T-helper 1 cell treated with Interleukin-12 subunit alpha and Interleukin-12 subunit beta and Interleukin-4 antibody, amounts not matched to agents 30 μg/mL and 1 μg/mL, for 36 hours (primary cell): Measurements from ENCODE around the gene FBXW7.
"Not testable (repeated sequence)": the region's sequence is repeated elsewhere in the genome, so short reads cannot be mapped to it uniquely, and the experiment has no call there.

Source experiments
- H3K27ac Mint-ChIP-seq: one replicate; pipeline ENCODE4 v1.8.0; 2021; ENCODE audit warnings: mild to moderate bottlenecking, mixed read lengths
- H3K27me3 Mint-ChIP-seq: one replicate; pipeline ENCODE4 v1.8.0; 2021; ENCODE audit warnings: low read depth, mixed read lengths
- H3K36me3 Mint-ChIP-seq: one replicate; pipeline ENCODE4 v1.8.0; 2021; ENCODE audit warnings: low read depth, mixed read lengths
- H3K4me1 Mint-ChIP-seq: one replicate; pipeline ENCODE4 v1.8.0; 2021; ENCODE audit warnings: low read depth, mixed read lengths
- H3K4me3 Mint-ChIP-seq: one replicate; pipeline ENCODE4 v1.8.0; 2021; ENCODE audit warnings: mild to moderate bottlenecking, moderate library complexity, mixed read lengths
- H3K9me3 Mint-ChIP-seq: one replicate; pipeline ENCODE4 v1.8.0; 2021; ENCODE audit warnings: mixed read lengths

FBXW7 gene

DNA sequence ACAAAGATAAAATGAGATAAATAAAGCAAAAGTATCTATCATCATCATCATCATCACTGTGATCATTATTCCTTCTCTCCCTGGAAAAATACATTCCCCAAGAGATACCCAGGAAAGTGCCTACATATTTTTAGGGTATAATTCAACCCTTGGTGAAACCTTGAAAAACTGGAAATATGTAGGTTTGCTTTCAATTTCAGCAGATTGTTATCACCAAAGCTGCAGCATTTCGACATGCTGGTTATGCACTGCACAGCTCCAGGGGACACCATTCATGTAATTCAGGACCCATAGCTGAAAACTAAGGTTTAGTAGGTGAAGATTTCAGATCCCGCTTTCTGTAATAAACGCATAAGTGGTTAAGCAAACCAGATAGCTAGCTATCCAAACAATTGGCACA is 28.4 kb upstream of the FBXW7 start:
- no peak overlapping the region for H3K4me3 Mint-ChIP-seq
- no peaks in the 10 kb centered on the region for H3K27me3 Mint-ChIP-seq
- no peaks in the 10 kb centered on the region for H3K9me3 Mint-ChIP-seq
- no peak overlapping the region for H3K27ac Mint-ChIP-seq
- no peaks in the 10 kb centered on the region for H3K36me3 Mint-ChIP-seq
- H3K4me1 Mint-ChIP-seq = peaks cover 4% of the 10 kb centered on the region

DNA sequence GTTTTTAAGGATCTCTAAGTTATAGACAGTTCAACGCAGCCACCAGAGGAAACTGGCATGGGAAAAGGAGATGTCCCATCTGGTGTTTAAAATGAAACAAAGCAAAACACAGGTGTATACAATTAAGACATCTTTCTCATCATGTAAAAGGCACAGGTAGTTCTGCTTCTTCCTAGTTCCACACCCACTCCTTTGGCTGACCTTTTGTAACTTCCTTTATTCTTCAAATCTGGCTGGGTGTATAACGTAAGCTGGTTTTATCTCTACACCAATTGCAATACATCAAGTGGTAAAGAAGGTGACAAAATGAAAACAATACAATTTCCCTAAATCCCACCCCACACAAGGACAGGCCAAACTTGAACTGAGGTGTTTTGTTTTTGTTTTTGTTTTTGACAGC is 27.3 kb upstream of the FBXW7 start:
- Mint-ChIP-seq H3K36me3 (no peaks in the 10 kb centered on the region), H3K27ac (no peak overlapping the region), H3K9me3 (no peaks in the 10 kb centered on the region), H3K27me3 (no peaks in the 10 kb centered on the region), H3K4me3 (no peak overlapping the region), H3K4me1 (peaks cover 4% of the 10 kb centered on the region)

DNA sequence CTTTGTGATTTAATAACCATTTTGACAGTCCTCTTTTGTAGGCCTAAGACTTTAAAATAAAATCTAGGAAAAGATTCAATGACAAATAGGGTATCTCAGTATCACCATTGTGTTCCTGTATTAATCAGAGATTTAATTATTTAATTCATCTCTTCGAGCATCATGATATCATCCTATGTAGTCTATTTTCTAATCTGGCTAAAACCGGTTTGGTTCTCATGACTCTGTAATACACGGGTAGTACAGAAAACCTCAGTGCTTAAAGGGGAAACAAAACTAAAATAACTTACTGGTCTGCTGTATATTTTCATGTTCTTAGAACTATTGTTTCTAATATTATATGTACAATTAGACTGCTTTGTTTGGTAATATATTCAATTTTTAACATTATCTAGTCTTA is 23.7 kb upstream of the FBXW7 start:
- Mint-ChIP-seq H3K27me3 (no peaks in the 10 kb centered on the region), H3K36me3 (peaks cover 2% of the 10 kb centered on the region), H3K4me1 (peaks cover 19% of the 10 kb centered on the region), H3K27ac (no peak overlapping the region), H3K4me3 (no peak overlapping the region), H3K9me3 (no peaks in the 10 kb centered on the region)

GRCh38 chr4:152558396-152558795 is 22.5 kb upstream of the FBXW7 start:
- no peak overlapping the region for H3K4me3 Mint-ChIP-seq
- H3K9me3 Mint-ChIP-seq = no peaks in the 10 kb centered on the region
- H3K27ac Mint-ChIP-seq = no peak overlapping the region
- H3K27me3 Mint-ChIP-seq = no peaks in the 10 kb centered on the region
- peaks cover 4% of the 10 kb centered on the region for H3K36me3 Mint-ChIP-seq
- peaks cover 25% of the 10 kb centered on the region for H3K4me1 Mint-ChIP-seq

- Mint-ChIP-seq H3K27me3 (no peaks in the 10 kb centered on the region), H3K27ac (no peak overlapping the region), H3K9me3 (no peaks in the 10 kb centered on the region), H3K4me3 (no peak overlapping the region), H3K4me1 (peaks cover 30% of the 10 kb centered on the region), H3K36me3 (peaks cover 6% of the 10 kb centered on the region)
Observed at GRCh38 chr4:152556834-152557233, 20.9 kb upstream of the FBXW7 start.

DNA sequence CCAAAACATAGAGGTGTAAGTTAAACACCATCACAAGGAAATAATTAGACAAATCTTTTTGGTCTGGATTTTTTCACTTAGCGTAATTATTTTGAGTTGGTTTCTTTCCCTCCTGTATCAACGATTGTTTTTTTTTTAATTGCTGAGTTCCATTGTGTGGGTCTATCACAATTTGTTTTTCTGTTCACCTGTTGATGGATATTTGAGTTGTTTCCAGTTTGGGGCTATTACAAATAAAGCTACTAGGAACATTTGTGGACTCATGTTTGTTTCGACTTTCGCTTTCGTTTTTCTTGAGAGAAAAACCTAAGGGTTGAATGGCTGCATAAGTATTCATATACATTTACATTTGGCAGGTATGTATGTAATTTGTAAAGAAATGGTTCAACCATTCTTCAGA is 20.4 kb upstream of the FBXW7 start:
- H3K36me3 Mint-ChIP-seq = peaks cover 11% of the 10 kb centered on the region
- peak overlapping the region; percentile 71 for H3K4me3 Mint-ChIP-seq
- H3K4me1 Mint-ChIP-seq = peaks cover 30% of the 10 kb centered on the region
- peak overlapping the region; percentile 83 for H3K27ac Mint-ChIP-seq
- H3K27me3 Mint-ChIP-seq = no peaks in the 10 kb centered on the region
- no peaks in the 10 kb centered on the region for H3K9me3 Mint-ChIP-seq

DNA sequence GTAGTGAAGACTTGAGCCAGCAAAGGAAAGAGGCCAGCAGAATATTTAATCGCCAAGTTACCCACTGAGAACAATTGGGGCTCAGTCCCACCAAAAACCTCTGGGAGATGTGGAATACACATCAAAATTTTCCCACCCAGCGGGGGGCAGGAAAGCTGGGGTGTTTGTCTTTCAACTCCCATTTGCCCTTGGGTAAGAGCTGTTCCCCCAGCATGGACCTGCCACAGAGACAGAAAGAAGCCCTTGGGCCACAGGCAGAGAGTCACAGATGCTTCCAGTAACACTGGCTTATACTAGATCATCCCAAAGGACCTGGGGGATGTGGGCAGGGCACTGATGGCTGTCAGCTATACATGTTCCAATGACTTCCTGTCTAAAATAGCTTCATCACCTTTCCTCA is 18.9 kb upstream of the FBXW7 start:
- Mint-ChIP-seq H3K27ac (peak overlapping the region; percentile 97), H3K4me3 (no peak overlapping the region), H3K4me1 (peaks cover 30% of the 10 kb centered on the region), H3K27me3 (no peaks in the 10 kb centered on the region), H3K36me3 (peaks cover 15% of the 10 kb centered on the region), H3K9me3 (no peaks in the 10 kb centered on the region)

DNA sequence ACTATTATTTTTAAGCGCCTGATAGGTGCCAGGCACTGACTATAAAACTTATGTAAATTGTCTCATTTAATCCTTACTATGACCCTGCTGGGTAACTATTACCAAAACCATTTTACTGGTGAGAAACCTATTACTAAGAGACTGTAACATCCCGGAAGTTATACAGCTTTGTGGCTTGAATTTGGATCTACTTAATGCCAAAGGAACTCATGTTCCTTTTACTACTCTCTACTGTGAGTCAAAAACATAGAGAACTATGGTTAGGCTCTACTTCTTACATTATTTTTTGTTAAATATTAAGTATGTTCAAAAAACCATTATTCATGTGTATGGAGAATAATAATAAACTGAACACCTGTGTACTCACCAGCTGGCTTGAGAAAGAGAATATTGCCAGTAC is 14.8 kb upstream of the FBXW7 start:
- peaks cover 15% of the 10 kb centered on the region for H3K36me3 Mint-ChIP-seq
- not testable (repeated sequence) for H3K27ac Mint-ChIP-seq, H3K27me3 Mint-ChIP-seq, H3K9me3 Mint-ChIP-seq, H3K4me3 Mint-ChIP-seq
- peaks cover 24% of the 10 kb centered on the region for H3K4me1 Mint-ChIP-seq

DNA sequence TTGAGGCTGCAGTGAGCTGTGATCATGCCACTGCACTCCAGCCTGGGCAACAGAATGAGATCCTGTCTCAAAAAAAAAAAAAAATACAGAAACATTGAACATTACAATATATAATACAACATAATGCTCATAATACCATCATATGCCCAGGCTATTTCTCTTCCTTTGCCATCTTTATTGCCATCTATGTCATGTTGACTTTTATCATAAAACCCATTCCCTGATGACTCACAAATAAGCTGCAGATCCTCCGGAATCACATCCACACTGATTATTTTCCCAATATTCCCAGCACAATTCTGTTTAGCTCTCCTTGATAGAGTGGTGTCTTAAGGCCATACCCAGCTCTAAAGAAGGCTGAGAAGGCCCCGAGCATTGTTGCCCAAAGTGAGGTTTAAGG is 9.2 kb upstream of the FBXW7 start:
- H3K36me3 Mint-ChIP-seq = peaks cover 2% of the 10 kb centered on the region
- H3K4me3 Mint-ChIP-seq = no peak overlapping the region
- no peak overlapping the region for H3K27ac Mint-ChIP-seq
- H3K27me3 Mint-ChIP-seq = no peaks in the 10 kb centered on the region
- peaks cover 4% of the 10 kb centered on the region for H3K4me1 Mint-ChIP-seq
- no peaks in the 10 kb centered on the region for H3K9me3 Mint-ChIP-seq

GRCh38 chr4:152544533-152544932 is 8.6 kb upstream of the FBXW7 start:
- not testable (repeated sequence) for H3K9me3 Mint-ChIP-seq, H3K4me1 Mint-ChIP-seq, H3K36me3 Mint-ChIP-seq, H3K27ac Mint-ChIP-seq, H3K27me3 Mint-ChIP-seq, H3K4me3 Mint-ChIP-seq

GRCh38 chr4:152540941-152541340 is 5.0 kb upstream of the FBXW7 start:
- no peak overlapping the region for H3K4me3 Mint-ChIP-seq
- H3K36me3 Mint-ChIP-seq = peaks cover 21% of the 10 kb centered on the region
- peaks cover 28% of the 10 kb centered on the region for H3K4me1 Mint-ChIP-seq
- H3K27me3 Mint-ChIP-seq = no peaks in the 10 kb centered on the region
- H3K27ac Mint-ChIP-seq = no peak overlapping the region
- no peaks in the 10 kb centered on the region for H3K9me3 Mint-ChIP-seq

- H3K27me3 Mint-ChIP-seq = no peaks in the 10 kb centered on the region
- no peaks in the 10 kb centered on the region for H3K9me3 Mint-ChIP-seq
- peaks cover 21% of the 10 kb centered on the region for H3K36me3 Mint-ChIP-seq
- peaks cover 28% of the 10 kb centered on the region for H3K4me1 Mint-ChIP-seq
- no peak overlapping the region for H3K27ac Mint-ChIP-seq
- no peak overlapping the region for H3K4me3 Mint-ChIP-seq
Observed at GRCh38 chr4:152540293-152540674, 4.4 kb upstream of the FBXW7 start.

- Mint-ChIP-seq H3K4me3 (no peak overlapping the region), H3K4me1 (peaks cover 27% of the 10 kb centered on the region), H3K27me3 (no peaks in the 10 kb centered on the region), H3K27ac (no peak overlapping the region), H3K9me3 (no peaks in the 10 kb centered on the region), H3K36me3 (peaks cover 22% of the 10 kb centered on the region)
Observed at GRCh38 chr4:152539556-152540292, 3.8 kb upstream of the FBXW7 start.

DNA sequence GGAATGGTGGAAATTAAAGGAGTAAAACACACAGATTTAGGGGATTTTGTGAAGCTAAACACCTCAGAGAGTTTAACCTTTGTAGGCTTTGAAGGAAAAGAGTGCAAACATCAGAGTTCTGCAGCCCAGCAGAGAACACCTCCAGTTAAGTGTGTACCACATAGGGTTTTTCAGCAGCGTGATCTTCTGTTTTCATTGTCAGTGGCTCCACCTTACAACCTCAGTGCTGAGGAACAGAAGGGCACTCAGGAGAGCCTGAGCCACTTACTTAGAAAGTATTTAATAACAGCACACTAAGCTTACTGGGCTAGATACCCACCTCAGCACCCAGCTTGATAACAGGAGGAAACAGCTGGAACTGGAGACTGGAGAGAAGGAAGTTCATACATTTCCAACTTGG is 2.0 kb upstream of the FBXW7 start:
- Mint-ChIP-seq H3K4me3 (peak overlapping the region; percentile 96), H3K4me1 (peaks cover 37% of the 10 kb centered on the region), H3K9me3 (no peaks in the 10 kb centered on the region), H3K36me3 (peaks cover 27% of the 10 kb centered on the region), H3K27me3 (no peaks in the 10 kb centered on the region), H3K27ac (peak overlapping the region; percentile 100)

GRCh38 chr4:152536545-152537182 is 772 bp upstream of the FBXW7 start:
- no peaks in the 10 kb centered on the region for H3K27me3 Mint-ChIP-seq
- H3K27ac Mint-ChIP-seq = peak overlapping the region; percentile 100
- H3K4me1 Mint-ChIP-seq = peaks cover 47% of the 10 kb centered on the region
- peaks cover 34% of the 10 kb centered on the region for H3K36me3 Mint-ChIP-seq
- peak overlapping the region; percentile 96 for H3K4me3 Mint-ChIP-seq
- no peaks in the 10 kb centered on the region for H3K9me3 Mint-ChIP-seq
